CD8-positive, alpha-beta memory T cell (primary cell): ENCODE data around the gene FNBP1. TPM values are rescaled to one million over a fixed set of nuclear protein-coding genes. Genes with fewer than 3 reads are reported as not detected.
A peak's percentile ranks its signal among the peaks of the same experiment; 100 is the strongest.
"Not testable (repeated sequence)": the region's sequence is repeated elsewhere in the genome, so short reads cannot be mapped to it uniquely, and the experiment has no call there.

Experiments used
- CTCF ChIA-PET: fragments of 350-600 bp; sonication (Branson Sonifier 250); formaldehyde crosslinking; loops from one replicate; lab custom pipeline; 2021; ENCODE audit warnings: antibody characterized with exemption; lab: Charles Lee
- POLR2A ChIA-PET: fragments of 350-600 bp; sonication (Branson Sonifier 250); formaldehyde crosslinking; loops from one replicate; lab custom pipeline; 2021; ENCODE audit warnings: antibody characterized with exemption; lab: Charles Lee
- DNase-seq, 5 donors: peaks; one replicate each; pipeline versions ENCODE4 v3.0.0 to v3.0.0-alpha.2; 2020 to 2022; ENCODE audit warnings: mixed read lengths in 1 of 5
- H3K27ac ChIP-seq: one replicate; pipeline ENCODE4 v1.7.0; 2013; ENCODE audit warnings: low read depth, mild to moderate bottlenecking, low read length, moderate library complexity
- H3K27me3 ChIP-seq: 2 replicates; pipeline ENCODE4 v1.7.0; 2013; ENCODE audit warnings: low read length, mild to moderate bottlenecking; ENCODE audit not compliant: insufficient read depth, poor library complexity, severe bottlenecking
- H3K36me3 ChIP-seq: 2 replicates; pipeline ENCODE4 v1.7.0; 2013; ENCODE audit warnings: mild to moderate bottlenecking, low read length, moderate library complexity; ENCODE audit not compliant: insufficient read depth
- H3K4me1 ChIP-seq: 2 replicates; pipeline ENCODE4 v1.7.0; 2013; ENCODE audit warnings: mild to moderate bottlenecking, low read length, moderate library complexity; ENCODE audit not compliant: insufficient read depth
- H3K4me3 ChIP-seq: 2 replicates; pipeline ENCODE4 v1.7.0; 2013; ENCODE audit warnings: mild to moderate bottlenecking, low read length
- H3K9me3 ChIP-seq: 2 replicates; pipeline ENCODE4 v1.7.0; 2013; ENCODE audit warnings: mild to moderate bottlenecking, low read length
- H3K27ac Mint-ChIP-seq, 8 donors: one replicate each; pipeline ENCODE4 v1.8.0; 2020 to 2021; ENCODE audit warnings: mixed read lengths in 8 of 8, mild to moderate bottlenecking in 6 of 8, inconsistent platforms in 3 of 8, moderate library complexity in 3 of 8
- H3K27me3 Mint-ChIP-seq, 2 donors: one replicate each; pipeline ENCODE4 v1.8.0; 2020 to 2021; ENCODE audit warnings: mixed read lengths in 2 of 2, mild to moderate bottlenecking in 1 of 2, moderate library complexity in 1 of 2
- H3K36me3 Mint-ChIP-seq, 3 donors: one replicate each; pipeline ENCODE4 v1.8.0; 2020 to 2021; ENCODE audit warnings: mixed read lengths in 3 of 3, inconsistent platforms in 1 of 3, mild to moderate bottlenecking in 1 of 3
- H3K4me1 Mint-ChIP-seq, 3 donors: one replicate each; pipeline ENCODE4 v1.8.0; 2020 to 2021; ENCODE audit warnings: mixed read lengths in 3 of 3, inconsistent platforms in 1 of 3, mild to moderate bottlenecking in 1 of 3
- H3K4me3 Mint-ChIP-seq, 7 donors: one replicate each; pipeline ENCODE4 v1.8.0; 2020 to 2021; ENCODE audit warnings: mixed read lengths in 7 of 7, mild to moderate bottlenecking in 6 of 7, moderate library complexity in 4 of 7, inconsistent platforms in 2 of 7
- H3K9me3 Mint-ChIP-seq, 5 donors: one replicate each; pipeline ENCODE4 v1.8.0; 2020 to 2022; ENCODE audit warnings: mixed read lengths in 5 of 5, mild to moderate bottlenecking in 3 of 5, moderate library complexity in 2 of 5, inconsistent platforms in 1 of 5
- polyA plus RNA-seq: library from polyadenylated mRNA; unstranded; fragments of 300-500 nt; fragmentation: Illumina TruSeq; gene quantifications from one replicate; pipeline ENCODE4 v1.2.3, GENCODE V29; 2021
- total RNA-seq, 2 experiments: library from RNA; stranded (reverse); gene quantifications; one replicate each; pipeline ENCODE4 v1.2.3, GENCODE V29; 2021

Gene FNBP1
- total and polyA plus RNA-seq, 3 experiments from 2014 or later, result 176 to 230 (median 226) TPM

DNA sequence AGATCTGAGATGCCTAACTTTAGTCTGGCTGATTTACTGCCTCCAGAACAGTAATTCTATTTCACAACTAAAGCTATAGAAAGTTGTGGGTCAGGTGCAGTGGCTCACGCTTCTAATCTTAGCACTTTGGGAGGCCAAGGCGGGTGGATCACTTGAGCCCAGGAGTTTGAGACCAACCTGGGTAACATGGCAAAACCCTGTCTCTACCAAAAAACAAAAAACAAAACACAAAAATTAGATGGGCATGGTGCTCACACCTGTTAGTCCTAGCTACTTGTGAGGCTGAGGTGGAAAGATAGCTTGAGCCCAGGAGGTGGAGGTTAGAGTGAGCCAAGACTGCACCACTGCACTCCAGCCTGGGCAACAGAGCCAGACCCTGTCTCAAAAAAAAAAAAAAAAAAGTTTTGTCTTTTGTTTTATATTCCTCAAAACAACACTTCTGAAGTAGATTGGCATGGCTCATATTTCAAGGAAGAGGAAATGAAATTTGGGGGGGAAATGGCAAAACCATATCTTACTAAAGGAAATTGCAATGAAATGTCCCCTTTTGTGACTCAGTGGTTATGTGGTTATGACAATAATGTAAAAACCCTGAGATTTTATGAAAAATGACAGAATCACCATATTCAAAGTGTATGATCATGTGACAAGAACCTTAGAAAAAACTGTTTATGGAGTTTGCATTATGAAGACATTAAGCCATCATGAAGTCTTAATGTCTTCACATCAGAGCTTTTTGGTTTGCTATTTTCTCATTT is 16.2 kb downstream of the FNBP1 start:
- H3K4me3 ChIP-seq, result no peak overlapping the region
- Mint-ChIP-seq H3K9me3 (no peaks in the 10 kb centered on the region), H3K4me1 (peaks cover 92 to 99% (median 98%) of the 10 kb centered on the region in 3 donors), H3K27me3 (peaks cover 0 to 1% of the 10 kb centered on the region in 2 donors), H3K27ac (peak overlapping the region; percentile 71 to 98 (median 84)), H3K4me3 (peak overlapping the region in 6 of 7 donors; percentile 36 to 68 (median 49)), H3K36me3 (peaks cover 4 to 40% (median 7%) of the 10 kb centered on the region in 3 donors)
- DNase-seq, result no peak
- H3K4me1 ChIP-seq, result peaks cover 86% of the 10 kb centered on the region
- no peaks in the 10 kb centered on the region for H3K9me3 ChIP-seq
- ChIA-PET POLR2A (no interaction called here), CTCF (interaction anchor here (1.1 to 1.2 kb wide), 3 partner anchors 12 to 141 kb away, joined by 3 to 4 read pairs (median 4); no protein-coding TSS in a partner anchor)
- H3K27me3 ChIP-seq, result no peaks in the 10 kb centered on the region
- H3K36me3 ChIP-seq, result no peaks in the 10 kb centered on the region
- no peak overlapping the region for H3K27ac ChIP-seq

DNA sequence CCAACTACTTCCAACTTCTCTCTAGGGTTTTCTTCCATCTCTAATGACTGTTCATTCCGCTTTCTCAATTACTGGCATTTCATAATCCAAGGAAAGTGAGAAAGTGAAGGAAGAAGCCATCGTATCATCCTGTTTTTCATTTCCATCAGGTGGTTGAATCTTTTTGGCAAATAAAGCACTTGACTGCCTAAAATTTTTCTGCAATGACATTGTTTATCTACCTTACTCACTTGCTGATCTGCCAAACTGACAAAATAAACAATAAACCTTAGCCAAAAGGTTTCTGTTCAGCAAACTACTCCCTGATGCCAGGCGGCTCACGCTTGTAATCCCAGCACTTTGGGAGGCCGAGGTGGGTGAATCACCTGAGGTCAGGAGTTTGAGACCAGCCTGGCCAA is 18.4 kb downstream of the FNBP1 start:
- Mint-ChIP-seq H3K4me3 (peak overlapping the region in 3 of 7 donors; percentile 6 to 29 (median 23)), H3K36me3 (peaks cover 4 to 53% (median 7%) of the 10 kb centered on the region in 3 donors), H3K27ac (peak overlapping the region in 7 of 8 donors; percentile 17 to 95 (median 66)), H3K4me1 (peaks cover 93 to 99% (median 98%) of the 10 kb centered on the region in 3 donors), H3K9me3 (no peaks in the 10 kb centered on the region), H3K27me3 (peaks cover 0 to 1% of the 10 kb centered on the region in 2 donors)
- H3K4me3 ChIP-seq, result no peak overlapping the region
- CTCF ChIA-PET, result interaction anchor here (0.6 kb wide), 1 partner anchor 43 kb away, joined by 3 read pairs; no protein-coding TSS in a partner anchor
- POLR2A ChIA-PET, result no interaction called here
- H3K4me1 ChIP-seq, result peaks cover 79% of the 10 kb centered on the region
- no peak for DNase-seq
- H3K9me3 ChIP-seq, result no peaks in the 10 kb centered on the region
- H3K27me3 ChIP-seq, result no peaks in the 10 kb centered on the region
- no peak overlapping the region for H3K27ac ChIP-seq
- no peaks in the 10 kb centered on the region for H3K36me3 ChIP-seq

DNA sequence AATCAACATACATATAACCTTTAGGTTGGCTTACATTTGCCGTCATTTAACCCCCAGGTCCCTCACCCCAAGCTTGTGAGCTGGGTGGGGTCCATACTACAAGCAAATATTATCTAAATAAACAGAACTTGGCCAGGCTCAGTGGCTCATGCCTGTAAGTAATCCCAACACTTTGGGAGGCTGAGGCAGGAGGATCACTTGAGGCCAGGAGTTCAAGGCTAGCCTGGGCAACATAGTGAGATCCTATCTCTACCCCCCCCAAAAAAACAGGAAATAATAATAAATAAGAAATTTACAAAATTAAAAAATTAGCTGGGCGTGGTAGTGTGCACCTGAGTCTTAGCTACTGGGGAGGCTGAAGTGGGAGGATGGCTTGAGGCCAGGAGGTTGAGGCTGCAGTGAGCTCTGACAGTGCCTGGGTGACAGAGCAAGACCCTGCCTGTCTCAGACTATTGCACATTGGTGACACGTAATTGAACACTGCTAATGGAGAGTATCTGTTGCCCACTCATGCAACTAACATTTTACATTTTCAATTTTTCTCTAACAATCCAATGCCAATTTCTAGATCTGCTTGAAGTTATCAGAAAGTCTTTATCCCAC is 18.9 kb downstream of the FNBP1 start:
- H3K4me1 Mint-ChIP-seq, result peaks cover 92 to 99% (median 98%) of the 10 kb centered on the region in 3 donors
- ChIA-PET CTCF (no interaction called here), POLR2A (no interaction called here)
- no peaks in the 10 kb centered on the region for H3K9me3 Mint-ChIP-seq
- no peaks in the 10 kb centered on the region for H3K9me3 ChIP-seq
- H3K27ac Mint-ChIP-seq, result peak overlapping the region; percentile 41 to 95 (median 82)
- H3K27me3 Mint-ChIP-seq, result peaks cover 0 to 1% of the 10 kb centered on the region in 2 donors
- no peak overlapping the region for H3K4me3 ChIP-seq
- peaks cover 74% of the 10 kb centered on the region for H3K4me1 ChIP-seq
- H3K36me3 ChIP-seq, result no peaks in the 10 kb centered on the region
- H3K4me3 Mint-ChIP-seq, result peak overlapping the region in 6 of 7 donors; percentile 23 to 66 (median 54)
- DNase-seq, result no peak
- H3K36me3 Mint-ChIP-seq, result peaks cover 5 to 55% (median 7%) of the 10 kb centered on the region in 3 donors
- H3K27me3 ChIP-seq, result no peaks in the 10 kb centered on the region
- H3K27ac ChIP-seq, result no peak overlapping the region

DNA sequence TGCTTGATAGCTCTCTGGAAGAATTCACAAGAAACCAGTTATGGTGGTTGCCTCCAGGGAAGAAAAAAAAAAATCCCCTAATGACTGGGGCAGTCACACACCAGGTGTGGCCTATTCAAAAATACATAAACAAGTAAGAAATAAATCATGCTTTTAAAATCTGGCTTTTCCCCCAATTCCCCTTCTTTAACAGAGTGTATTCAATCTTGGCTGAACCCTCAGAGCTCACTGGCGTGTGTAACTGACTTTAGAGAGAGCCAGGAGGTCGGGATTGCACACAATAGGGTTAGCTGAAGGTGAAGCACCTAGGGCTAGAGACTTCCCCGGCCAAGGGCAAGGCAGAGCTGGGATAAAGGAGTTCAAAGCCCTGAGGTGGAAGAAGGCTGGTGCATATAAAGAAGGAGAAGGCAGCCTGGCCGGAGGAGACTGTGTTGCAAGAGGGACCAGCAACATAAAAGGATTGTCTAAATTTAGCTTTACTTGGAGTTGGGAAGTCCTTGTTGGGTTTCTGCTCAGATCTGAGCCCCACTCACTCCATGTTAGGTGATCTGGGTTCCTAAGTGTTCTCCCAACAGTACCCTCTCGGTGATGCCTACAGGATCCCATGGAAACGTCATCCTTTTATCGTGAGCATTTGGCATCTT is 19.7 kb downstream of the FNBP1 start:
- POLR2A ChIA-PET, result interaction anchor here (0.8 kb wide), 1 partner anchor 16 kb away, joined by 6 read pairs; no protein-coding TSS in a partner anchor
- Histone ChIP-seq H3K4me3 (no peak overlapping the region), H3K9me3 (no peaks in the 10 kb centered on the region), H3K27ac (no peak overlapping the region), H3K27me3 (no peaks in the 10 kb centered on the region), H3K36me3 (no peaks in the 10 kb centered on the region), H3K4me1 (peaks cover 65% of the 10 kb centered on the region)
- Mint-ChIP-seq H3K27me3 (peaks cover 0 to 1% of the 10 kb centered on the region in 2 donors), H3K9me3 (no peaks in the 10 kb centered on the region), H3K4me1 (peaks cover 86 to 97% (median 95%) of the 10 kb centered on the region in 3 donors), H3K27ac (peak overlapping the region; percentile 62 to 96 (median 88)), H3K36me3 (peaks cover 6 to 49% (median 7%) of the 10 kb centered on the region in 3 donors), H3K4me3 (peak overlapping the region; percentile 21 to 66 (median 55))
- CTCF ChIA-PET, result interaction anchor here (1.2 kb wide), 1 partner anchor 23 kb away, joined by 3 read pairs; no protein-coding TSS in a partner anchor
- no peak for DNase-seq

DNA sequence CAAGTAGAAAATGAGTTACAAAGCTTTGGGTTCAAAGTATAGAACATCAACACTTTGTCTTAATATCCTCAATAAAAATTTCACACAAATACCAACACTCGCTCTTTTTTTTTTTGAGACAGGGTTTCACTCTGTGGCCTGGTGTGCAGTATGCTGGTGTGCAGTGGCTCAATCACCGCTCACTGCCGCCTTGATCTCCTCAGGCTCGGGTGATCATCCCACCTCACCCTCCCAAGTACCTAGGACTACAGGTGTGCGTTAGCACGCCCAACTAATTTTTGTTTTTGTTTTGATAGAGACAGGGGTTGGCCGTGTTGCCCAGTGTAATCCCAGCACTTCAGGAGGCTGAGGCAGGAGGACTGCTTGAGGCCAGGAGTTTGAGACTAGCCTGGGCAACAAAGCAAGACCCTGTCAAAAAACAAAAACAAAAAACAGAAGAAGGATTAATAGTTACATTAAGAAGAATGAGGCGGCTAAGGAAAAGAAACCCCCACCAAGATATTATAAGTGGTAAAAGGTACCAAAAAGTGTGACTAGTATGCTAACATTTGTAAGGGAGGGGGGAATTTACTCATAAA is 20.3 kb downstream of the FNBP1 start:
- Histone ChIP-seq H3K4me1 (peaks cover 59% of the 10 kb centered on the region), H3K36me3 (no peaks in the 10 kb centered on the region), H3K27me3 (no peaks in the 10 kb centered on the region), H3K9me3 (no peaks in the 10 kb centered on the region), H3K4me3 (no peak overlapping the region), H3K27ac (no peak overlapping the region)
- peaks cover 0 to 1% of the 10 kb centered on the region in 2 donors for H3K27me3 Mint-ChIP-seq
- peak overlapping the region; percentile 62 to 96 (median 88) for H3K27ac Mint-ChIP-seq
- peaks cover 2 to 46% (median 4%) of the 10 kb centered on the region in 3 donors for H3K36me3 Mint-ChIP-seq
- peak overlapping the region; percentile 7 to 83 (median 54) for H3K4me3 Mint-ChIP-seq
- no peaks in the 10 kb centered on the region for H3K9me3 Mint-ChIP-seq
- CTCF ChIA-PET, result interaction anchor here (1.2 kb wide), 1 partner anchor 22 kb away, joined by 3 read pairs; no protein-coding TSS in a partner anchor
- H3K4me1 Mint-ChIP-seq, result peaks cover 83 to 95% (median 93%) of the 10 kb centered on the region in 3 donors
- peak in 1 of 5 donors; percentile 41 for DNase-seq
- POLR2A ChIA-PET, result interaction anchor here (0.8 kb wide), 1 partner anchor 16 kb away, joined by 6 read pairs; no protein-coding TSS in a partner anchor

DNA sequence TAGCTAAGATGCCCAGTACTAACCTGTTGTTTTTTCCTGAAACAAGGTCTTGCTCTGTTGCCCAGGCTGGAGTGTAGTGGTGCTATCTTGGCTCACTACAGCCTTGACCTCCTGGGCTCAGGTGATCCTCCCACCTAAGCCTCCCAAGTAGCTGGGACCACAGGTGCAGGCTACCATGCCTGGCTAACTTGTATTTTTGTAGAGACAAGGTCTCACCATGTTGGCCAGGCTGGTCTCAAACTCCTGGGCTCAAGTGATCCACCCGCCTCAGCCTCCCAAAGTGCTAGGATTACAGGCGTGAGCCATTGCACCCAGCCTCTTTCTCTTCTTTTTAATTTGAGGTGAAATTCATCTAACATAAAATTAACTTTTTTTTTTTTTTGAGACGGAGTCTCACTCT is 21.1 kb downstream of the FNBP1 start:
- H3K27me3 Mint-ChIP-seq, H3K9me3 ChIP-seq, POLR2A ChIA-PET, H3K27ac ChIP-seq, H3K36me3 ChIP-seq, H3K4me3 ChIP-seq, H3K27me3 ChIP-seq, CTCF ChIA-PET, H3K9me3 Mint-ChIP-seq: not testable (repeated sequence)
- Mint-ChIP-seq H3K27ac (peak overlapping the region in 6 of 8 donors; percentile 63 to 95 (median 76)), H3K36me3 (peaks cover 2 to 44% (median 7%) of the 10 kb centered on the region in 3 donors), H3K4me1 (peaks cover 81 to 93% (median 93%) of the 10 kb centered on the region in 3 donors), H3K4me3 (peak overlapping the region in 3 of 7 donors; percentile 24 to 83 (median 47))
- H3K4me1 ChIP-seq, result peaks cover 51% of the 10 kb centered on the region
- DNase-seq, result peak in 1 of 5 donors; percentile 11

DNA sequence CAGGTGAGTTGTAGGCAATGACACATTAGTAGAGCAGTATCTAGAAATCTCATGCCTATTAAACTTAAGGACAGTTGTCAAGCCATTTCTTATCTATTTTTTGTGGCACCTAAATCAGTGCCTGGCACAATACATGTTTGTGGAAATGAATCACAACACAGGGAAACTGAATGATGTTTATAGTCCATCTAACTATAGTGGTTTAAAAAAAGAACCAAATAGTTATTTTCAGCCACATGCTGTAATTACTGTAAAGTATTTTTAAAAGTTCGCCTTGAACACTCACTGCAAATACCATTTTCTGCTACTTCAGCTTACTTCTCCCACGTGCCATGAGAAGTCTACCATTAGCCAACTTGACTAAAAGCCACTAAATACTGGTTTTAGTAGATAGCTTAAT is 21.9 kb downstream of the FNBP1 start:
- Histone ChIP-seq H3K36me3 (no peaks in the 10 kb centered on the region), H3K27ac (no peak overlapping the region), H3K4me1 (peaks cover 44% of the 10 kb centered on the region), H3K4me3 (no peak overlapping the region), H3K9me3 (no peaks in the 10 kb centered on the region), H3K27me3 (no peaks in the 10 kb centered on the region)
- Mint-ChIP-seq H3K36me3 (peaks cover 9 to 51% (median 12%) of the 10 kb centered on the region in 3 donors), H3K4me3 (peak overlapping the region in 4 of 7 donors; percentile 33 to 53 (median 44)), H3K4me1 (peaks cover 79 to 93% (median 93%) of the 10 kb centered on the region in 3 donors), H3K27ac (peak overlapping the region; percentile 75 to 93 (median 78)), H3K9me3 (peaks cover 0 to 4% (median 0%) of the 10 kb centered on the region in 5 donors), H3K27me3 (peaks cover 0 to 1% of the 10 kb centered on the region in 2 donors)
- CTCF ChIA-PET, result no interaction called here
- POLR2A ChIA-PET, result no interaction called here
- no peak for DNase-seq
